HT-29 (cell line): Measurements from ENCODE around the gene ZNRF1. TPM values are rescaled to one million over a fixed set of nuclear protein-coding genes. Genes with fewer than 3 reads are reported as not detected.
A peak's percentile ranks its signal among the peaks of the same experiment; 100 is the strongest.
"Not testable (repeated sequence)": the region's sequence is repeated elsewhere in the genome, so short reads cannot be mapped to it uniquely, and the experiment has no call there.

Source experiments
- DNase-seq: peaks from one replicate; pipeline ENCODE4 v3.0.0-alpha.2; 2015; ENCODE audit warnings: low spot score
- total RNA-seq: library from RNA; depleted of rRNA; stranded (reverse); fragments of >200 nt; shearing (Covaris generic); gene quantifications from 2 replicates; pipeline ENCODE4 v1.2.3, GENCODE V29; 2014

Gene ZNRF1
- total RNA-seq, 1 experiment from 2014 or later, result 15.5 TPM

- not testable (repeated sequence) for DNase-seq
Observed at GRCh38 chr16:75026239-75026891, 27.5 kb downstream of the ZNRF1 start.

GRCh38 chr16:75026892-75027391, 28.1 kb downstream of the ZNRF1 start:
- no peak for DNase-seq

DNA sequence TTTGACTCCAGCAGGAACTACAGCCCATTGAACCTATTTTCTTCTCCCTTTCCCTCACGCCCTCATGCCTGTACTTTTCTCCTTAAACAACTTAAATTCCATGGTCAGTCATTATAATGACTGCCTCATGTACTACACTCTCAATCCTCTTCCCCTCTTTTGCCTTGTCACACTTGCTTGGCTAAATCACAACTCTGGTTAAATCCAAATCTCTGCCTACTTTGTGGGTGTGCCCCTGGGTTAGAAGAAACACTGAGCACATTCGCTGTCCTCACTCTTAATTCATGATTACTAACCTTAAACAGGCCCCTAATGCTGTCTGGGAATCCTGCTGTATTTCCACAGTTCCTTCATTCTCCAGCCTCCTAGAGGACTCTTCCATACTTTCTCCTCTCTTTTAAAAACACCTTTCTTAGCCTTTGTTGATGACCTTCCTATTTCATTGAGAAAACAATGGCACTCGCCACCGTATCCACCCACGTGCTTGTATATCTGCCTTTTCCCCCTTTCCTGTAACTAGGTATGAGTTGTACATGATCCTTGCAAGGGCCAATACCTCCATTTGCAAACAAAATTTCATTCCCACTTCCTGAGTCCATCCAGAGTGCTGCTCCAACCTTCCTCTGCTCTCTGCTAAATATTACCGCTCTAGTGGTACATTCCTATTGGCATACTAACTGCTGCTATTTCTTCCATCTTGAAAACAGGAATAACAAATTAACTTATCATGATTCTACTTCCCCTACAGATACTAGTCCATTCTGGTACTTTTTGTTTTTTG, 28.9 kb downstream of the ZNRF1 start:
- DNase-seq, result no peak

DNA sequence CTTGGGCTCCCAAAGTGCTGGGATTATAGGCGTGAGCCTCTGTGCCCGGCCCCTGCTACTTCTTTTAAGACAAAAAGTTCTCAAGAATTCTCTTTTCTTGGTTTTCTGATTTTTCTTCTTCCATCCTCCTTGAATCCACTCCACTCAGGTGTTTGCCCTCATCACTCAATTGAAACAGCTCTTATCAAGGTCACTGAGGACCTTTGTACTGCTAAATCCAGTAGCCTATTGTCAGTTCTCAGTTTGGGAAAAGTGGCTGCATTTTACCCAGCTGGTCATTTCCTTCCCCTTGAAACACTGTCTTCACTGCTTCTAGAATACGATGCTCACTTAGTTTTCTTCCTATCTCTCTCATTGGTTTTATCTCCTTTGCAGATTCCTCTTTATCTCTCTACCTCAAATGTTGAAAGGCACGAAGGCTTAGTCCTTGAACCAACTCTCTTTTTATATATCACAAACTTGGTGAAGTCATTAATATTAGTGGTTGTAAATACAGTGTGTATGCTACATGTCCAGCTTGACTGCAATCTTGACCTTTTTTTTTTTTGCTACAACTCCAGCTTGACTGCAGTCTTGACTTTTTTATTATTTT, 29.8 kb downstream of the ZNRF1 start:
- DNase-seq, result no peak

DNA sequence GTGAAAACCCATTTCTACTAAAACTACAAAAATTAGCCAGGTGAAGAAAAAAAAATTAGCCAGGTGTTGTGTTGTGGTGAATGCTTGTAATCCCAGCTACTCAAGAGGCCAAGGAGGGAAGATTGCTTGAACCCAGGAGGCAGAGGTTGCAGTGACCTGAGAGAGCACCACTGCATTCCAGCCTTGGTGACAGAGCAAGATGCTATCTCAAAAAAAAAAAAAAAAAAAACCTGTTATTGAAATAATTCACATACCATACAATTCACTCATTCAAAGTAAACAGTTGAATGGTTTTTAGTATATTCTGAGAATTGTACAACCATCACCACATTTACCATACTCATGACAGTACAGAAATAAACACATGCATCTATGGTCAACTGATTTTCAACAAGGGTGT, 31.0 kb downstream of the ZNRF1 start:
- DNase-seq, result no peak

GRCh38 chr16:75032655-75033054, 33.8 kb downstream of the ZNRF1 start:
- no peak for DNase-seq

DNA sequence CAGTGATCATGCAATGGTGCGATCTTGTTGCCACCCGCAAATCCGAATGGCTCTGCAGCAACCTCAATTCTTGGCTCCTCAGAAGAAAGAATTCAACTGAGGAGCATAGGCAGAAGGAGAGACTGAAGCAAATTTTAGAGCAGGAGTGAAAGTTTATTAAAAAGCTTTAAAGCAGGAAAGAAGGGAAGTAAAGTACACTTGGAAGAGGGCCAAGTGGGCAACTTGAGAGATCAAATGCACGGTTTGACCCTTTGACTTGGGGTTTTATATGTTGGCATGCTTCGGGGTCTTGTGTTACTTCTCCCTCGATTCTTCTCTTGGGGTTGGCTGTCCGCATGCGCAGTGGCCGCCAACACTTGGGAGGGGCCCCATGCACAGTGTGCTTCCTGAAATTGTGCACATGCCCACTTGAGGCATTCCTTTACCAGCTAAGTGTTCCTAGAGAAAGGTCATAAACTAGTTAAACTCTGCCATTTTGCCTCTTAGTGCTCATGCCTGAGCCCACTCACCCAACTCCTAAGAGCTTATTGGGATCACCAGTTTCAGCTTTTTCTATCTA, 36.7 kb downstream of the ZNRF1 start:
- no peak for DNase-seq

- DNase-seq, result no peak
Observed at GRCh38 chr16:75038036-75038858, 39.4 kb downstream of the ZNRF1 start.

- DNase-seq, result no peak
Observed at GRCh38 chr16:75039941-75040340, 41.1 kb downstream of the ZNRF1 start.

DNA sequence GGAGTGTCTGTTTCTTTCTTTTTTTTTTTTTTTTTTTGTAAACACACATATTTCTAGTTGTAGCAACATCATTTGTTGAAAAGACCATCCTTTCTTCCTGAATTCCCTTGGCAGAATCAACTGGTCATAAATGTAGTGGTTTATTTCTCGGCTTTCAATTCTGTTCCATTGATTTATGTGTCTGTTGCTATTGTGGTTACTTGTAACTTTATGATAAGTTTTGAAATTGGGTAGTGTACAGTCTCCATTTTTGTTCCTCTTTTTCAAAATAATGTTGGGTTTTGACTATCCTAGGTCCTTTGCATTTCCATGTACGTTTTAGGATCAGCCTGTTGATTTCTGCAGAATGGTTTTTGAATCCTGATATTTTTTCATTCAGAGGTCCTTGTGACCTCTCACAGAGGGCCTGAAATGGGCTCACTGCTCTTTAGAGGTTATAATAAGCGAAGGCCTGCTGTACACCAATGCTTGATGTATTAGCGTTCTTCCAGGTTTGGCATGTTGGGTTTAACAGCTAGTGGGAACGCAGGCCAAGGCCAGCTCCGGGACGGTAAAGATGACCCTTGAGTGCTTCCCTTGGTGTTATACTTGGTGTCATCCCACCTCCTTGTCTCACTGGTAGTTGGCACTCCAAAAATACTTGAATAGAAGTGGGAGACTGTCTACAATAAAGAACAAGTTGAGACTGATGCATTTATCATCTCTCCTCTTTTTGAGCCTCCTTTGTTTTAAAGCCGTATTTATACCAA, 43.8 kb downstream of the ZNRF1 start:
- DNase-seq, result no peak

DNA sequence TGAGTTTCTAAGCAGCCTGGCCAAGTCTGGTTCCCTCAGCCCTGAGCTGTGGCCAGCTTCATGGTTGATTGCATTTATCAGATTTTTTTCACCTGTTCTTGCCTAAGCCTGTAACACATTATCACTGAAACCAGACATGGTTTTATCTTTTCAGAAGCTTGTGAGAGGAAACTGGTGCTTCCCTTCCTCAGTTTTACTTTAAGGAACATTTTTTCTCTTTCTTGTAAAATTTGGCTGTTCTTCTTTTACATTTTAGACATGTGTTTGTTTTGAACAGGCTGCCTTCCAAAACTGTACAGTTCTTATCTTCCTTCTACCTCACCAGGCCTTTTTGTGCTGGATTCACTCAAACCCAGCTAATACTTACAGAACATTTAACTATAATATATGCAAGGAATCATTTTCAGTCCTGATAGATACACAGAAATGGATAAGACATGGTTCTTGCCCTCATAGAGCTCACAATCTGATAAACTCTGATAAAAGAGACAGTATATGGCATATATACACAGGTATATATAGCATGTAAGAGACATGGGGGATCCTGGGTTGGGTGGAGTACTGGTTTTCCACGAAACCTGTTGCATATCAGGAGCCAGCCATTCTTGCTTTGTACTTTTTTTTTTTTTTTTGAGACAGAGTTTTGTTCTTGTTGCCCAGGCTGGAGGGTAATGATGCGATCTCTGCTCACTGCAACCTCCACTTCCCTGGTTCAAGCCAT, 44.5 kb downstream of the ZNRF1 start:
- no peak for DNase-seq

GRCh38 chr16:75044800-75045361, 46.1 kb downstream of the ZNRF1 start:
- DNase-seq, result no peak

GRCh38 chr16:75045424-75045823, 46.6 kb downstream of the ZNRF1 start:
- DNase-seq, result no peak

DNA sequence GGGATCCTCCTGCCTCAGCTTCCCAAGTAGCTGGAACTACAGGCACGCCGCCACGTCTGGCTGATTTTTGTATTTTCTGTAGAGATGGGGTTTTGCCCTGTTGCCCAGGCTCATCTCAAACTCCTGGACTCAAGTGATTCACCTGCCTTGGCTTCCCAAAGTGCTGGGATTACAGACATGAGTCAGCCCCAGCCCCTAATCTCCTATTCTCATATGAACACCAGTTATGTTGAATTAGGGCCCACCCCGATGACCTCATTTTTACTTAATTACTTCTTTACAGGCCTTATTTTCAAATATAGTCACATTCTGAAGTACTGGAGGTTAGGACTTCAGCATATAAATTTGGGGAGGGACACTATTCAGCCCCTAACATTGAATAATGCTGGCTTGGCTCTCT, 49.2 kb downstream of the ZNRF1 start:
- DNase-seq, result no peak

DNA sequence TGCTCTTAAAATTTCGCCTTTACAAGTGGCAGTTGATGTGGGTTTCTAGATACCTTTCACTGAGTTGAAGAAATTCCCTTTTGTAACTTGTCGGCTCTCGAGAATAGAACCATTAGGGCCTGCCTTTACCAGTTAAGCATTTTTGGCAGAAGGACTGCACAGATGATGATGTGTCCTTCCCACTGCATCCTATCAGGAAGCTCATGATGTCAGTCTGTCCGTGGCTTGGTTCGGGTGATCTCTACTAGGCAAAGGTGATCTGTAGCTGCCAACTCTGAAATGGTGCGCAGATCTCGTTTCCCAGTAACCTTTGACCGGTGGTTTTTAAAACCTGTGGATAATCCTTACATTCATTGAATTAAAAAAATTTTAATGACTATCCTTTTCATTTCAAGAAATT, 49.7 kb downstream of the ZNRF1 start:
- DNase-seq, result no peak

DNA sequence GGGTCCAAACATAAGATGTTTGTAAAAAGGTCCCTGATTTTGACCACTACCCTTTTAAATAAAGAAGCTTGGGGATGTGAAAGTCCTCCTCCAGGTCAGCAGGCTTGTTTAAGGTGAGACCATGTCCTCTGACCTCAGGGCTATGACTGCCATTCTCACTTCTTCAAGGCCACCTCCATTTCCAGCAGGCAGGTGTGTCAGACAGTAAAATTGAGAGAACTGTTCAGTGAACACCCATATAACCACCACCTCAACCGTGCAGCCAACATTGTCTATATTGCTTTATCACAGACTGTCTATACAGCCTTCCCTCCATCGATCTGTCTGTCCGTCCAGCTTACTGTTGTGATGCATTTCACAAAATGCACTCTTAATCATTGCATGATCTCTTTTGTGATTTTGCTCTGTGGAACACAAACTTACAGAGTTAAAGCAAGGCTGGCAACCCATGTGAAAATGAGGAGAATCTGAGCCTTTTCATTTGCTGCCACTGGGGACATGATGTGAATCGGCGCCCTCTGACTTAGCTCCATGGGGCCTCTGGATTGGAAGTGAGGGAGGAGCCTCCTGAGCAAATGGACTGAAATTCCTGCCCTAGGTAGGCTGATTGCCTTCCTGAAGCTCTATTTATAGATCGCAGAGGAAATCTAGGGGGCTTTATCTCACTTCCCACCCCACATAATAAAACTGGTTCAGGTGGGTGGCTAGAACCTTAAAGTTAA, 53.8 kb downstream of the ZNRF1 start:
- no peak for DNase-seq

- DNase-seq, result peak; percentile 84
Observed at GRCh38 chr16:75053791-75054555, 55.1 kb downstream of the ZNRF1 start.

- DNase-seq, result peak; percentile 14
Observed at GRCh38 chr16:75054556-75054947, 55.7 kb downstream of the ZNRF1 start.
